ENCODE measurements around the gene KCNJ12.
"Not testable (repeated sequence)": the region's sequence is repeated elsewhere in the genome, so short reads cannot be mapped to it uniquely, and the experiment has no call there.

DNA sequence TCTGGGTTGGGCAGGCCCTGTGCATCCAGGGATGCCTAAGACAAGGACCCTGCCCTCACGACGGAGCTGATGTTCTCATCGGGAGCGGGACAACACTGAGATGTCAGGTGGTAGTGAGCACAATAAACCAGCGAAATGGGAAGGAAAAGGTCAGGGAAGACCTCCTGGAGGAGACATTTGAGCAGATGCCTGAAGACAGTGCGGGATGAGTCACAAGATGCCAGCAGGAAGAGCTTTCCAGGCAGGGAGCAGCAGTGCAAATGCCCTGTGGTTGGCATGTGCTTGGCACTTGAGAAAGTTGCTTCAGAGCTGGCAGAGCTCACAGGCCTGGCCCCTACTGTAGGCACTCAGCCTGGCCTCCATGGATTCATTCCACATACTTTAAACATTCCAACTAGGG, 28.5 kb upstream of the KCNJ12 start:
- TF ChIP-seq, protein P1, sequence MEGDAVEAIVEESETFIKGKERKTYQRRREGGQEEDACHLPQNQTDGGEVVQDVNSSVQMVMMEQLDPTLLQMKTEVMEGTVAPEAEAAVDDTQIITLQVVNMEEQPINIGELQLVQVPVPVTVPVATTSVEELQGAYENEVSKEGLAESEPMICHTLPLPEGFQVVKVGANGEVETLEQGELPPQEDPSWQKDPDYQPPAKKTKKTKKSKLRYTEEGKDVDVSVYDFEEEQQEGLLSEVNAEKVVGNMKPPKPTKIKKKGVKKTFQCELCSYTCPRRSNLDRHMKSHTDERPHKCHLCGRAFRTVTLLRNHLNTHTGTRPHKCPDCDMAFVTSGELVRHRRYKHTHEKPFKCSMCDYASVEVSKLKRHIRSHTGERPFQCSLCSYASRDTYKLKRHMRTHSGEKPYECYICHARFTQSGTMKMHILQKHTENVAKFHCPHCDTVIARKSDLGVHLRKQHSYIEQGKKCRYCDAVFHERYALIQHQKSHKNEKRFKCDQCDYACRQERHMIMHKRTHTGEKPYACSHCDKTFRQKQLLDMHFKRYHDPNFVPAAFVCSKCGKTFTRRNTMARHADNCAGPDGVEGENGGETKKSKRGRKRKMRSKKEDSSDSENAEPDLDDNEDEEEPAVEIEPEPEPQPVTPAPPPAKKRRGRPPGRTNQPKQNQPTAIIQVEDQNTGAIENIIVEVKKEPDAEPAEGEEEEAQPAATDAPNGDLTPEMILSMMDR (IDR thresholded peaks at IDR 0.05) = not testable (repeated sequence)
- not testable (repeated sequence) for TF ChIP-seq POLR2A (IDR thresholded peaks at IDR 0.05)

Data from adrenal gland (tissue), 5 donors.